ENCODE results near the gene TRIP13.
A peak's percentile ranks its signal among the peaks of the same experiment; 100 is the strongest.

The TRIP13 gene

GRCh38 chr5:861442-862366 is 31.0 kb upstream of the TRIP13 start:
- Mint-ChIP-seq H3K4me1 (peaks cover 16% of the 10 kb centered on the region), H3K27me3 (ENCODE audit: low read depth, poor library complexity) (peaks cover 4% of the 10 kb centered on the region), H3K36me3 (ENCODE audit: low read depth) (peaks cover 14% of the 10 kb centered on the region), H3K27ac (no peak overlapping the region), H3K9me3 (no peaks in the 10 kb centered on the region), H3K4me3 (no peak overlapping the region)
- DNase-seq, result no peak
- no peak for TF ChIP-seq CTCF (IDR thresholded peaks at IDR 0.05)

- Mint-ChIP-seq H3K27ac (peak overlapping the region; percentile 32), H3K36me3 (ENCODE audit: low read depth) (peaks cover 20% of the 10 kb centered on the region), H3K4me3 (no peak overlapping the region), H3K9me3 (no peaks in the 10 kb centered on the region), H3K27me3 (ENCODE audit: low read depth, poor library complexity) (peaks cover 4% of the 10 kb centered on the region), H3K4me1 (peaks cover 16% of the 10 kb centered on the region)
- TF ChIP-seq CTCF (IDR thresholded peaks at IDR 0.05), result no peak
- no peak for DNase-seq
These were observed 30.1 kb upstream of the TRIP13 start for GRCh38 chr5:862367-863243.

- DNase-seq, result no peak
- H3K4me3 Mint-ChIP-seq, result no peak overlapping the region
- no peaks in the 10 kb centered on the region for H3K9me3 Mint-ChIP-seq
- no peak overlapping the region for H3K27ac Mint-ChIP-seq
- H3K4me1 Mint-ChIP-seq, result peaks cover 13% of the 10 kb centered on the region
- H3K36me3 Mint-ChIP-seq (ENCODE audit: low read depth), result peaks cover 27% of the 10 kb centered on the region
- H3K27me3 Mint-ChIP-seq (ENCODE audit: low read depth, poor library complexity), result peaks cover 4% of the 10 kb centered on the region
- TF ChIP-seq CTCF (IDR thresholded peaks at IDR 0.05), result no peak
These were observed 29.4 kb upstream of the TRIP13 start for GRCh38 chr5:863244-863805.

GRCh38 chr5:864492-865167 is 28.1 kb upstream of the TRIP13 start:
- TF ChIP-seq CTCF (IDR thresholded peaks at IDR 0.05), result no peak
- Mint-ChIP-seq H3K4me1 (peaks cover under 1% of the 10 kb centered on the region), H3K9me3 (no peaks in the 10 kb centered on the region), H3K27me3 (ENCODE audit: low read depth, poor library complexity) (peaks cover 4% of the 10 kb centered on the region), H3K4me3 (no peak overlapping the region), H3K36me3 (ENCODE audit: low read depth) (peaks cover 37% of the 10 kb centered on the region), H3K27ac (peak overlapping the region; percentile 94)
- DNase-seq, result no peak

- Mint-ChIP-seq H3K36me3 (ENCODE audit: low read depth) (peaks cover 42% of the 10 kb centered on the region), H3K9me3 (no peaks in the 10 kb centered on the region), H3K4me1 (no peaks in the 10 kb centered on the region), H3K27me3 (ENCODE audit: low read depth, poor library complexity) (peaks cover 4% of the 10 kb centered on the region), H3K27ac (no peak overlapping the region), H3K4me3 (no peak overlapping the region)
- DNase-seq, result no peak
- TF ChIP-seq CTCF (IDR thresholded peaks at IDR 0.05), result no peak
These were observed 27.5 kb upstream of the TRIP13 start for GRCh38 chr5:865168-865521.

Measured in nephron progenitor cell (in vitro differentiated cells).